ENCODE measurements around the gene MCC.
"Not testable (repeated sequence)": the region's sequence is repeated elsewhere in the genome, so short reads cannot be mapped to it uniquely, and the experiment has no call there.

The MCC gene

DNA sequence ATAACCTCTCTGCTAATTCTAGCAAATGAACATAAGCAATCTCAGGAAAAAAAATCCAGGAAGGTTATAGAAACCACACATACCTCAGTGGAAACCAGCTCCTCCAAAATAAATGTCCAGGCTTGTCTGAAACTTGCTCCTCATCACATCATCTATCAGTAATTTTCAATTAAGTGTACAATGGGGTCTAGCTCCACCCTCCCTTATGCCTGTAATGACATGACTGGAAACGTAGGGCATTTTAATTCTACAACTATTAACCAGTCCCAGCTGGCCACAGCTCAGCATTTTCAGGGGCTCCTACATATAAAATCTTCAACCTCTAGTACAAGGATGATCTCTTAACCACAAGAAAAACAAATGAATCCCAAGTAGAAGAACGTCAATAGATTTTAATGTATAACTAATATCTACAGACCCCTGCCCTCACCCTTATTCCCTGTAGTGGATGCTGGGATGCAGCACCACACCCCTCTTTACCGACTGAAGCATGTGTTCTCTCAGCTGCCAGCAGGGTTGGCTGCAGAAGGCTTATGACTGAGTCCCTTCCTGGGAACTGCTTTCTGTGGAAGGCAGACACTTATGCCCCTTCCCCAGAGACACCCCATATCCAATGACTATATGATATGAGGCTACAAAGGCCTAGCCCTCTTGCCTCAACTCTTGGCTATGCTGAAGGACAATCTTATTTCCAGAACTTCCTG lies 60.2 kb downstream of the MCC start:
- Histone ChIP-seq H3K9ac (ENCODE audit: low read depth, low read length) (no peak overlapping the region), H3K4me1 (ENCODE audit: control insufficient read depth, insufficient read depth, low read length) (no peaks in the 10 kb centered on the region), H3K4me3 (ENCODE audit: low read depth, low read length) (no peak overlapping the region), H3K9me3 (ENCODE audit: control insufficient read depth, insufficient read depth, low read length) (no peaks in the 10 kb centered on the region), H3K27me3 (ENCODE audit: control insufficient read depth, insufficient read depth, low read length) (no peaks in the 10 kb centered on the region), H3K36me3 (ENCODE audit: control insufficient read depth, insufficient read depth, low read length) (no peaks in the 10 kb centered on the region), H3K27ac (ENCODE audit: low read depth, low read length) (no peak overlapping the region)

DNA sequence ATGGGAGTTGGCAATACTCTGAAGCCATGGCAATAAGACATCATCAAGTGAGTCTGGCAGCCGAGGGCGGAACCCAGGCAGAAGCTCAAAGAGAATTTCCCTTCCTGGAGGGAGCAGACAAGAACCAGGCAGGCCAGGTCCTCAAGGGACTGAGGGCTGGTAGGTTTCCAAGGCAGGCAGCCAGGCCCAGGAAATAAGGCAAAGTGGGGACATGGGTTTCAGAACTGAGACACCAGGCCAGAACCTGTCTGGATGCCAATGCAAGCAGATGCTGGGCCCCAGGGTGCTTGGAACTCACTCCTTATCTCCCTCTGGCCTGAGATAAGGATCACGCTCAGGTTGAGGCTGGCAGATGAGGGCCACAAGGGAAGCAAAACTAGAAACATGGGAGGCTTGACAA lies 62.3 kb downstream of the MCC start:
- Histone ChIP-seq H3K27me3 (ENCODE audit: control insufficient read depth, insufficient read depth, low read length) (no peaks in the 10 kb centered on the region), H3K4me3 (ENCODE audit: low read depth, low read length) (no peak overlapping the region), H3K27ac (ENCODE audit: low read depth, low read length) (no peak overlapping the region), H3K9ac (ENCODE audit: low read depth, low read length) (no peak overlapping the region), H3K36me3 (ENCODE audit: control insufficient read depth, insufficient read depth, low read length) (no peaks in the 10 kb centered on the region), H3K4me1 (ENCODE audit: control insufficient read depth, insufficient read depth, low read length) (no peaks in the 10 kb centered on the region), H3K9me3 (ENCODE audit: control insufficient read depth, insufficient read depth, low read length) (no peaks in the 10 kb centered on the region)

DNA sequence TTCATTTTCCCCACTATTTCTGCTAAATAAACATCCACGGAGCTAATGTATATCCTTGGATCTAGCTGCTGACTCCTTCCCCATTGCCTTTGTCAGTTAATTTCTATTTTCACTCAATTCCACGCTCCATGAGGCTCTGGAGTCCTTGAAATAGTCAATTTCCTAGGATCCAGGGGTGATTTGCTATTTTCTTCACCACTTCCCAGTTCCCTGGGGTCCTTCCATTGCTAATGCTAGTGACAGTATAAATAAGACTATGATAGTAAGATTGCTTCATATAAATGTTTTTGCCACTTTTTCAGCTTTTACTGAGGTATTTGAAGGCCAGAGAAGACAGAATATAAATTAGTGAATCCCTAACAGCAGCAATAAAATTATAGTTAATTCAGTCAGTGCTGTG lies 66.6 kb downstream of the MCC start:
- H3K9ac ChIP-seq (ENCODE audit: low read depth, low read length), result no peak overlapping the region
- no peaks in the 10 kb centered on the region for H3K27me3 ChIP-seq (ENCODE audit: control insufficient read depth, insufficient read depth, low read length)
- H3K27ac ChIP-seq (ENCODE audit: low read depth, low read length), result no peak overlapping the region
- H3K4me3 ChIP-seq (ENCODE audit: low read depth, low read length), result no peak overlapping the region
- H3K36me3 ChIP-seq (ENCODE audit: control insufficient read depth, insufficient read depth, low read length), result no peaks in the 10 kb centered on the region
- no peaks in the 10 kb centered on the region for H3K9me3 ChIP-seq (ENCODE audit: control insufficient read depth, insufficient read depth, low read length)
- H3K4me1 ChIP-seq (ENCODE audit: control insufficient read depth, insufficient read depth, low read length), result no peaks in the 10 kb centered on the region

DNA sequence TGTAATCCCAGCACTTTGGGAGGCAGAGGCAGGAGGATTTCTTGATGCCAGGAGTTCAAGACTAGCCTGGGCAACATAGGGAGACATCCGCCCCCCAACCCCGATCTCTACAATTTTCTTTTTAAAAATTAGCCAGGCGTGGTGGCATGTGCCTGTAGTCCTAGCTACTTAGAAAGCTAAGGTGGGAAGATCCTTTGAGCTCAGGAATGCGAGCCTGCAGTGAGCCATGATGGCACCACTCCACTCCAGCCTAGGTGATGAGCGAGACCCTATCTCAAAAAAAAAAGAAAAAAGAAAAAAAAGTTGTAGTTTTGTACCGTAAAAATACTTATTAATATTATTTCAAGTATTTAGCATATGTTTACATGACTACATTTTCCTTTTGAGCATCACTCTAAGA lies 82.7 kb downstream of the MCC start:
- Histone ChIP-seq H3K27ac (ENCODE audit: low read depth, low read length) (no peak overlapping the region), H3K27me3 (ENCODE audit: control insufficient read depth, insufficient read depth, low read length) (no peaks in the 10 kb centered on the region), H3K9me3 (ENCODE audit: control insufficient read depth, insufficient read depth, low read length) (no peaks in the 10 kb centered on the region), H3K4me1 (ENCODE audit: control insufficient read depth, insufficient read depth, low read length) (no peaks in the 10 kb centered on the region), H3K9ac (ENCODE audit: low read depth, low read length) (no peak overlapping the region), H3K4me3 (ENCODE audit: low read depth, low read length) (no peak overlapping the region), H3K36me3 (ENCODE audit: control insufficient read depth, insufficient read depth, low read length) (no peaks in the 10 kb centered on the region)

DNA sequence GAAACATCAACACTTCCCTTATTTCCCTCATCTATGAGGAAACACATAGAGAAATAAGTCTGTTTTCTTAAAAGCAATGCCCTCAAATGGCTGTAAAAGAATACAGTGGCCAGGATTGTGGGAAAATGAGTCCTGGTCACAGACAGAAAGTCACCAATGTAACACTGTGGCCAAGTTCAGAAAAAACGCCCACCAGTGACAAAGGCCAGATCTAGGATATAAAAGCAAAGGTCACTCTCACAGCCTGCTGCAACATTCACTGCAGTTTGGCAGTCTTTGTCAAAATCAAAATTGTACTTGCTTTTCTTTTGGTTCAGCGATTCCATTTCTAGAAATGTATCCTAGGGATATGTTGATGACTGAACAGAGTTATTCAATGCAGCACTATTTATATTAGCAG lies 84.0 kb downstream of the MCC start:
- H3K4me1 ChIP-seq (ENCODE audit: control insufficient read depth, insufficient read depth, low read length), result no peaks in the 10 kb centered on the region
- no peaks in the 10 kb centered on the region for H3K27me3 ChIP-seq (ENCODE audit: control insufficient read depth, insufficient read depth, low read length)
- no peaks in the 10 kb centered on the region for H3K9me3 ChIP-seq (ENCODE audit: control insufficient read depth, insufficient read depth, low read length)
- H3K9ac ChIP-seq (ENCODE audit: low read depth, low read length), result no peak overlapping the region
- H3K4me3 ChIP-seq (ENCODE audit: low read depth, low read length), result no peak overlapping the region
- no peaks in the 10 kb centered on the region for H3K36me3 ChIP-seq (ENCODE audit: control insufficient read depth, insufficient read depth, low read length)
- no peak overlapping the region for H3K27ac ChIP-seq (ENCODE audit: low read depth, low read length)

DNA sequence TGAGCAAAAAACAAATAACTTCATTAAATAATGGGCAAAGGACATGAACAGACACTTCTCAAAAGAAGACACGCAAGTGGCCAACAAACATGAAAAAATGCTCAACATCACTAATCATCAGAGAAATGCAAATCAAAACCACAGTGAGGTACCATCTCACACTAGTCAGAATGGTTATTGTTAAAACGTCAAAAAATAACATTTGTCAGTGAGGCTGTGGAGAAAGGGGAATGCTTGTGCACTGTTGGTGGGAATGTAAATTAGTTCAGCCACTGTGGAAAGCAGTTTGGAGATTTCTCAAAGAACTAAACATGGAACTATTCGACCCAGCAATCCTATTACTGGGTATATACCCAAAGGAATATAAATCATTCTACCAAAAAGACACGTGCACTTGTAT lies 90.3 kb downstream of the MCC start:
- H3K27me3 ChIP-seq (ENCODE audit: control insufficient read depth, insufficient read depth, low read length); H3K4me1 ChIP-seq (ENCODE audit: control insufficient read depth, insufficient read depth, low read length); H3K27ac ChIP-seq (ENCODE audit: low read depth, low read length); H3K9ac ChIP-seq (ENCODE audit: low read depth, low read length); H3K4me3 ChIP-seq (ENCODE audit: low read depth, low read length); H3K36me3 ChIP-seq (ENCODE audit: control insufficient read depth, insufficient read depth, low read length); H3K9me3 ChIP-seq (ENCODE audit: control insufficient read depth, insufficient read depth, low read length): not testable (repeated sequence)

GRCh38 chr5:113397046-113397445 lies 91.2 kb downstream of the MCC start:
- Histone ChIP-seq H3K27me3 (ENCODE audit: control insufficient read depth, insufficient read depth, low read length) (no peaks in the 10 kb centered on the region), H3K9ac (ENCODE audit: low read depth, low read length) (no peak overlapping the region), H3K27ac (ENCODE audit: low read depth, low read length) (no peak overlapping the region), H3K9me3 (ENCODE audit: control insufficient read depth, insufficient read depth, low read length) (no peaks in the 10 kb centered on the region), H3K4me3 (ENCODE audit: low read depth, low read length) (no peak overlapping the region), H3K36me3 (ENCODE audit: control insufficient read depth, insufficient read depth, low read length) (no peaks in the 10 kb centered on the region), H3K4me1 (ENCODE audit: control insufficient read depth, insufficient read depth, low read length) (no peaks in the 10 kb centered on the region)

GRCh38 chr5:113394658-113395057 lies 93.6 kb downstream of the MCC start:
- Histone ChIP-seq H3K4me1 (ENCODE audit: control insufficient read depth, insufficient read depth, low read length) (no peaks in the 10 kb centered on the region), H3K9ac (ENCODE audit: low read depth, low read length) (no peak overlapping the region), H3K9me3 (ENCODE audit: control insufficient read depth, insufficient read depth, low read length) (no peaks in the 10 kb centered on the region), H3K4me3 (ENCODE audit: low read depth, low read length) (no peak overlapping the region), H3K36me3 (ENCODE audit: control insufficient read depth, insufficient read depth, low read length) (no peaks in the 10 kb centered on the region), H3K27ac (ENCODE audit: low read depth, low read length) (no peak overlapping the region), H3K27me3 (ENCODE audit: control insufficient read depth, insufficient read depth, low read length) (no peaks in the 10 kb centered on the region)

DNA sequence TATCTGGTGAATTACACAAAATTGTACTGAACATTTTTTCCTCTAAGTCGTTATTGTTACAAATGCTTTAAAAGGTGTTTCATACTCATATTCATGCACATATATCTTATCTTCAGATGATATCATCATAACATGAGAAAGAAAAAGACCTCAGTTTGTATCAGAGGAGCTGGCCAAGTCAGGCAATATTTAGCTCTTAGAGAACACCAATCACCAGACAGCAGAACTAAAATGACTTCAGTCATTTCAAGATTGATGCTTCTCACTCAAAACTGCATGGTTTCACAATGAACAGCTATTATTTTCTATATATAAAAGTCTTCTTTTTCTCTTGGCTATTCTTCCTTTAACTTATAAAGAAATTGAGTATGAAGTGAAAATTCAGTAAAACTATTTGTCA lies 98.0 kb downstream of the MCC start:
- H3K4me3 ChIP-seq (ENCODE audit: low read depth, low read length), result no peak overlapping the region
- no peaks in the 10 kb centered on the region for H3K4me1 ChIP-seq (ENCODE audit: control insufficient read depth, insufficient read depth, low read length)
- no peaks in the 10 kb centered on the region for H3K9me3 ChIP-seq (ENCODE audit: control insufficient read depth, insufficient read depth, low read length)
- H3K27me3 ChIP-seq (ENCODE audit: control insufficient read depth, insufficient read depth, low read length), result no peaks in the 10 kb centered on the region
- H3K9ac ChIP-seq (ENCODE audit: low read depth, low read length), result no peak overlapping the region
- H3K27ac ChIP-seq (ENCODE audit: low read depth, low read length), result no peak overlapping the region
- no peaks in the 10 kb centered on the region for H3K36me3 ChIP-seq (ENCODE audit: control insufficient read depth, insufficient read depth, low read length)

DNA sequence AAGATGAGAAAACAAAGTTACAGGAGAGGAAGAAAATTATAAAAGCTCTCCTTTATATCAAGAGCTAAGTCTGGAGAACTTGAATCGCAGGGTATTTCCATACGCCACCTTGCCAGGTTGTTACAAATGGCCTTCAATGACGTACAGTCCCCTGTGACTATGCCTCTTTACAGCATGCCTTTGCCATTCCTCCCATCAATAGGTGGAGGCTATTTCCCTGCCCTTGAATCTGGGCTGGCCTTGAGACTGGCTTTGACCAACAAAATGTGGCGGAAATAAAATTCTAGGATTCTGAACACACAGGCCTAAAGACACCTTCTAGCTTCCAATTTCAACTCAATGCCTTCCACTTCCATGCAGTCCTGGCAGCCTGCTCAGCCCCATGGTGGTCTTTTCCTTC lies 99.1 kb downstream of the MCC start:
- H3K4me3 ChIP-seq (ENCODE audit: low read depth, low read length), result no peak overlapping the region
- H3K9me3 ChIP-seq (ENCODE audit: control insufficient read depth, insufficient read depth, low read length), result no peaks in the 10 kb centered on the region
- no peaks in the 10 kb centered on the region for H3K4me1 ChIP-seq (ENCODE audit: control insufficient read depth, insufficient read depth, low read length)
- H3K9ac ChIP-seq (ENCODE audit: low read depth, low read length), result no peak overlapping the region
- no peaks in the 10 kb centered on the region for H3K27me3 ChIP-seq (ENCODE audit: control insufficient read depth, insufficient read depth, low read length)
- H3K27ac ChIP-seq (ENCODE audit: low read depth, low read length), result no peak overlapping the region
- H3K36me3 ChIP-seq (ENCODE audit: control insufficient read depth, insufficient read depth, low read length), result no peaks in the 10 kb centered on the region

- no peak overlapping the region for H3K27ac ChIP-seq (ENCODE audit: low read depth, low read length)
- H3K9ac ChIP-seq (ENCODE audit: low read depth, low read length), result no peak overlapping the region
- H3K4me1 ChIP-seq (ENCODE audit: control insufficient read depth, insufficient read depth, low read length), result no peaks in the 10 kb centered on the region
- H3K4me3 ChIP-seq (ENCODE audit: low read depth, low read length), result no peak overlapping the region
- H3K9me3 ChIP-seq (ENCODE audit: control insufficient read depth, insufficient read depth, low read length), result no peaks in the 10 kb centered on the region
- H3K27me3 ChIP-seq (ENCODE audit: control insufficient read depth, insufficient read depth, low read length), result no peaks in the 10 kb centered on the region
- H3K36me3 ChIP-seq (ENCODE audit: control insufficient read depth, insufficient read depth, low read length), result no peaks in the 10 kb centered on the region
Measured at GRCh38 chr5:113387844-113388243, 100.4 kb downstream of the MCC start.
